GM12878 (cell line): ENCODE measurements around the gene WFIKKN1. TPM values are rescaled to one million over a fixed set of nuclear protein-coding genes. Genes with fewer than 3 reads are reported as not detected.
A peak's percentile ranks its signal among the peaks of the same experiment; 100 is the strongest.

ENCODE experiments used
- ASH2L ChIP-seq: fragments of 300-600, 200-600 bp; sonication (generic); IDR thresholded peaks from 2 replicates; pipeline ENCODE4 v1.6.1; 2017; ENCODE audit warnings: low read depth, mild to moderate bottlenecking, borderline replicate concordance
- BCLAF1 ChIP-seq: fragments of 450-650 bp; IDR thresholded peaks from 2 replicates; pipeline ENCODE4 v1.6.1; 2017; ENCODE audit warnings: antibody characterized with exemption, mild to moderate bottlenecking, moderate library complexity
- CBFB ChIP-seq: IDR thresholded peaks from 2 replicates; pipeline ENCODE4 v1.6.1; 2016; ENCODE audit warnings: antibody characterized with exemption, low read depth
- CHD1 ChIP-seq: IDR thresholded peaks from 2 replicates; pipeline ENCODE4 v1.6.1; 2012; ENCODE audit warnings: low read depth, low read length, improper control_type of control experiment
- E4F1 ChIP-seq: fragments of 450-650 bp; IDR thresholded peaks from 2 replicates; pipeline ENCODE4 v1.6.1; 2018; ENCODE audit warnings: borderline replicate concordance, mild to moderate bottlenecking; ENCODE audit not compliant: partially characterized antibody
- ETV6 ChIP-seq, 2 experiments: fragments of 450-650 bp in 1 of 2; IDR thresholded peaks in 1 of 2; conservative IDR thresholded peaks in 1 of 2; 2 replicates each; pipeline ENCODE4 v1.6.1; 2014; ENCODE audit warnings: antibody characterized with exemption in 1 of 2, borderline replicate concordance in 1 of 2, low read depth in 1 of 2, mild to moderate bottlenecking in 1 of 2, moderate library complexity in 1 of 2
- FOXM1 ChIP-seq: IDR thresholded peaks from 2 replicates; pipeline ENCODE4 v1.6.1; 2012; ENCODE audit warnings: low read depth, mild to moderate bottlenecking, inconsistent platforms, low read length, moderate library complexity
- HDAC2 ChIP-seq: fragments of 200-600 bp; sonication (generic); IDR thresholded peaks from 2 replicates; pipeline ENCODE4 v1.6.1; 2017
- IKZF2 ChIP-seq, 2 experiments: fragments of 450-650 bp; IDR thresholded peaks; 2 replicates each; pipeline ENCODE4 v1.6.1; 2017; ENCODE audit warnings: mild to moderate bottlenecking in 2 of 2, moderate library complexity in 2 of 2
- KAT2A ChIP-seq: conservative IDR thresholded peaks from 2 replicates; pipeline ENCODE4 v1.6.1; 2011; ENCODE audit warnings: low read depth, low read length; ENCODE audit not compliant: control insufficient read depth
- MEF2A ChIP-seq: IDR thresholded peaks from 2 replicates; pipeline ENCODE4 v1.6.1; 2011; ENCODE audit warnings: low read depth, mild to moderate bottlenecking, low read length, moderate library complexity; ENCODE audit not compliant: insufficient read depth
- MYC ChIP-seq: IDR thresholded peaks from 2 replicates; pipeline ENCODE4 v1.6.1; 2011; ENCODE audit warnings: mild to moderate bottlenecking, low read length, moderate library complexity, inconsistent platforms; ENCODE audit not compliant: insufficient read depth, insufficient replicate concordance, insufficient read length, severe bottlenecking
- RELB ChIP-seq: fragments of 450-650 bp; IDR thresholded peaks from 2 replicates; pipeline ENCODE4 v1.6.1; 2017; ENCODE audit warnings: low read depth, mild to moderate bottlenecking, moderate library complexity
- SP1 ChIP-seq: IDR thresholded peaks from one replicate; pipeline ENCODE4 v1.6.1; 2011; ENCODE audit warnings: low read depth, low read length
- STAT3 ChIP-seq: IDR thresholded peaks from 2 replicates; pipeline ENCODE4 v1.6.1; 2011; ENCODE audit warnings: low read depth, low read length, improper control_type of control experiment
- TAF1 ChIP-seq: IDR thresholded peaks from 2 replicates; pipeline ENCODE4 v1.6.1; 2011; ENCODE audit warnings: mild to moderate bottlenecking, low read depth, low read length, borderline replicate concordance
- TCF12 ChIP-seq: IDR thresholded peaks from 2 replicates; pipeline ENCODE4 v1.6.1; 2011; ENCODE audit warnings: low read depth, mild to moderate bottlenecking, low read length
- TCF3 ChIP-seq: IDR thresholded peaks from 2 replicates; pipeline ENCODE4 v1.6.1; 2012; ENCODE audit warnings: low read depth, mild to moderate bottlenecking, low read length, borderline replicate concordance; ENCODE audit not compliant: insufficient read depth
- YY1 ChIP-seq: IDR thresholded peaks from 2 replicates; pipeline ENCODE4 v1.6.1; 2011; ENCODE audit warnings: low read depth, mild to moderate bottlenecking, low read length
- polyA plus RNA-seq, 11 experiments: library from polyadenylated mRNA; depleted of rRNA in 4 of 11; unstranded in 6 of 11; stranded (reverse) in 5 of 11; fragments of >200 nt; fragmentation: Nextera tagmentation in 4 of 11; fragmentation: Illumina TruSeq in 1 of 11; extraction: Ambion mirVana in 4 of 11; extraction: Trizol in 1 of 11; gene quantifications; 1 replicate in 1 of 11; 2 replicates in 10 of 11; pipeline versions ENCODE4 v1.2.1 to v1.2.3, GENCODE V29; 2011 to 2016; ENCODE audit warnings: inconsistent platforms in 2 of 11, missing spikeins in 2 of 11, low read depth in 1 of 11
- total RNA-seq, 4 experiments: library from RNA; depleted of rRNA in 3 of 4; stranded (reverse); fragments of >200 nt in 3 of 4; fragmentation: Illumina TruSeq in 1 of 4; extraction: Trizol in 1 of 4; gene quantifications; 2 replicates each; pipeline versions ENCODE4 v1.2.1 to v1.2.3, GENCODE V29; 2013 to 2021
- TF ChIP-seq, protein P1 (sequence below): IDR thresholded peaks from 2 replicates; pipeline ENCODE4 v1.6.1; 2011; ENCODE audit warnings: borderline replicate concordance, low read depth, mild to moderate bottlenecking, moderate library complexity, low read length; ENCODE audit not compliant: insufficient read depth, poor library complexity, severe bottlenecking

The WFIKKN1 gene
- total and polyA plus RNA-seq, 10 of the 15 experiments (the other 5 are each of a cell fraction or from before 2014, with no cell fraction given), result 0.01 to 0.41 (median 0.05) TPM; not detected in 2

- TF ChIP-seq, protein P1, sequence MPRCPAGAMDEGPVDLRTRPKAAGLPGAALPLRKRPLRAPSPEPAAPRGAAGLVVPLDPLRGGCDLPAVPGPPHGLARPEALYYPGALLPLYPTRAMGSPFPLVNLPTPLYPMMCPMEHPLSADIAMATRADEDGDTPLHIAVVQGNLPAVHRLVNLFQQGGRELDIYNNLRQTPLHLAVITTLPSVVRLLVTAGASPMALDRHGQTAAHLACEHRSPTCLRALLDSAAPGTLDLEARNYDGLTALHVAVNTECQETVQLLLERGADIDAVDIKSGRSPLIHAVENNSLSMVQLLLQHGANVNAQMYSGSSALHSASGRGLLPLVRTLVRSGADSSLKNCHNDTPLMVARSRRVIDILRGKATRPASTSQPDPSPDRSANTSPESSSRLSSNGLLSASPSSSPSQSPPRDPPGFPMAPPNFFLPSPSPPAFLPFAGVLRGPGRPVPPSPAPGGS, result no peak
- TF ChIP-seq FOXM1 (no peak), TCF3 (0 out of 2 replicates have a peak, but pooled peaks have one; percentile 47), CHD1 (no peak), HDAC2 (no peak), MEF2A (0 out of 2 replicates have a peak, but pooled peaks have one; percentile 45), RELB (peak; percentile 96), YY1 (peak; percentile 76), SP1 (peak; percentile 81), E4F1 (no peak), KAT2A (no peak), MYC (peak; percentile 41), BCLAF1 (no peak), TCF12 (no peak; the same call in 1 of the 2 replicates), TAF1 (0 out of 2 replicates have a peak, but pooled peaks have one; percentile 30), STAT3 (no peak), IKZF2 (IDR thresholded peaks at IDR 0.05) (peak; percentile 49 to 69), ETV6 (conservative IDR thresholded peaks at IDR 0.05 in 1 of 2, IDR thresholded peaks at IDR 0.05 in 1 of 2; ENCODE audit: borderline replicate concordance in 1 of 2, low read depth in 1 of 2) (no peak; a peak in 1 of 4 replicates), CBFB (peak; percentile 64; the same call in 1 of the 2 replicates), ASH2L (peak; percentile 81; the same call in 1 of the 2 replicates)
These were observed 5.7 kb downstream of the WFIKKN1 start, which contains the start of gene METTL26 (continued) for GRCh38 chr16:636206-637080.
